Hair follicular keratinocyte (primary cell): ENCODE results near the gene SYT13. TPM values are rescaled to one million over a fixed set of nuclear protein-coding genes. Genes with fewer than 3 reads are reported as not detected.

Source experiments
- total RNA-seq: library from RNA; depleted of rRNA; stranded (reverse); fragments of >200 nt; gene quantifications from 2 replicates; pipeline ENCODE4 v1.2.3, GENCODE V29; 2015

The SYT13 gene, protein sequence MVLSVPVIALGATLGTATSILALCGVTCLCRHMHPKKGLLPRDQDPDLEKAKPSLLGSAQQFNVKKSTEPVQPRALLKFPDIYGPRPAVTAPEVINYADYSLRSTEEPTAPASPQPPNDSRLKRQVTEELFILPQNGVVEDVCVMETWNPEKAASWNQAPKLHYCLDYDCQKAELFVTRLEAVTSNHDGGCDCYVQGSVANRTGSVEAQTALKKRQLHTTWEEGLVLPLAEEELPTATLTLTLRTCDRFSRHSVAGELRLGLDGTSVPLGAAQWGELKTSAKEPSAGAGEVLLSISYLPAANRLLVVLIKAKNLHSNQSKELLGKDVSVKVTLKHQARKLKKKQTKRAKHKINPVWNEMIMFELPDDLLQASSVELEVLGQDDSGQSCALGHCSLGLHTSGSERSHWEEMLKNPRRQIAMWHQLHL
- not detected in 2 replicates for total RNA-seq

DNA sequence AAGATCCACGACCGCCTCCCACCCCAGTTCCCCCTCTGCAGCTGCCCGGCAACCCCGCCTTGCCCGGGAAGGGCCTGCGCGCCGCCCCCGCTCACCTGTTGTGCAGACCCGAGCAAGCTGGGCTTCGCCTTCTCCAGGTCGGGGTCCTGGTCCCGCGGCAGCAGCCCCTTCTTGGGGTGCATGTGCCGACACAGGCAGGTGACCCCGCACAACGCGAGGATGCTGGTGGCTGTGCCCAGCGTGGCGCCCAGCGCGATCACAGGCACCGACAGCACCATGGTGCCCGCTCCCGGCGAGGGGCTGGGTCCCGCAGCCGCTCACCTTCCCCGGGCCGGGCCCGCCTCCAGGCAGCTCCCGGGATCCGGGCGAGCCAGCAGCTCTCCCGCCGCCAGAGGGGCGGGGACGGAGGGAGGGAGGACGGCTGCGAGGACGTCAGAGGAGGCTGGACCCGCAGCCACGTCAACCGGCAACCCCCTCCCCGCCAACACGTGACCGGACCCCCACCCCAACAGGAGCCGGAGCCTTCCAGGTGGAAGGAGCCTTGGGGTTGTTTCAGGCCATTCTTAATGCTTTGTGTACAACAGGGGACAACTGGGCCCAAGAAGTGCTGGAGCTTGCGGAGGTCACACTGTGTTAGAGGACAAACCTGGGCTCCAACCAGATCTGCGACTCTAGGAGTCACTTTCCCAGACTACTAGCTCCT, at the start of gene SYT13:
TSS of gene SYT13 (minus strand) at position 412 of the 703 bp plus-strand sequence. CDS start at position 278, 134 bp downstream.

Other genes starting within 250 kb of the SYT13 start
- 3.5 and 8.6 TPM in 2 replicates for gene PRDM11, start 139.7 kb downstream of the SYT13 start, total RNA-seq